Activated CD8-positive, alpha-beta T cell treated with anti-CD3 and anti-CD28 coated beads for 36 hours (primary cell): Measurements from ENCODE around the gene CDH22. TPM values are rescaled to one million over a fixed set of nuclear protein-coding genes. Genes with fewer than 3 reads are reported as not detected.

Experiments
- ATAC-seq: fragments of 200-7000 bp; cut with Tn5 transposase; one replicate; pipeline ENCODE4 v1.10.0; 2021; ENCODE audit warnings: mild to moderate bottlenecking, moderate library complexity
- CTCF ChIA-PET: fragments of 350-600 bp; sonication (Branson Sonifier 250); formaldehyde crosslinking; loops from one replicate; lab custom pipeline; 2021; ENCODE audit warnings: antibody characterized with exemption; lab: Charles Lee
- POLR2A ChIA-PET: fragments of 350-600 bp; sonication (Branson Sonifier 250); formaldehyde crosslinking; loops from one replicate; lab custom pipeline; 2021; ENCODE audit warnings: antibody characterized with exemption; lab: Charles Lee
- DNase-seq: peaks from one replicate; pipeline ENCODE4 v3.0.0-alpha.2; 2020
- H3K27ac Mint-ChIP-seq: one replicate; pipeline ENCODE4 v1.8.0; 2021; ENCODE audit warnings: mild to moderate bottlenecking, mixed read lengths
- H3K27me3 Mint-ChIP-seq: one replicate; pipeline ENCODE4 v1.8.0; 2021; ENCODE audit warnings: mixed read lengths
- H3K36me3 Mint-ChIP-seq: one replicate; pipeline ENCODE4 v1.8.0; 2021; ENCODE audit warnings: low read depth, mixed read lengths
- H3K4me1 Mint-ChIP-seq: one replicate; pipeline ENCODE4 v1.8.0; 2021; ENCODE audit warnings: low read depth, mixed read lengths
- H3K4me3 Mint-ChIP-seq: one replicate; pipeline ENCODE4 v1.8.0; 2021; ENCODE audit warnings: mild to moderate bottlenecking, moderate library complexity, mixed read lengths
- H3K9me3 Mint-ChIP-seq: one replicate; pipeline ENCODE4 v1.8.0; 2021; ENCODE audit warnings: mixed read lengths
- intact Hi-C: fragments of 100-400 bp; cut with micrococcal nuclease; formaldehyde crosslinking; loops from one replicate; pipeline ENCODE4 v1.10.0; 2022
- total RNA-seq, 2 experiments: library from RNA; stranded (reverse); gene quantifications; one replicate each; pipeline ENCODE4 v1.2.3, GENCODE V29; 2021
- TF ChIP-seq, protein P1 (sequence below): fragments of 200-600 bp; IDR thresholded peaks from one replicate; pipeline ENCODE4 v1.8.0; 2022; ENCODE audit warnings: antibody characterized with exemption, mild to moderate bottlenecking

Gene CDH22, protein sequence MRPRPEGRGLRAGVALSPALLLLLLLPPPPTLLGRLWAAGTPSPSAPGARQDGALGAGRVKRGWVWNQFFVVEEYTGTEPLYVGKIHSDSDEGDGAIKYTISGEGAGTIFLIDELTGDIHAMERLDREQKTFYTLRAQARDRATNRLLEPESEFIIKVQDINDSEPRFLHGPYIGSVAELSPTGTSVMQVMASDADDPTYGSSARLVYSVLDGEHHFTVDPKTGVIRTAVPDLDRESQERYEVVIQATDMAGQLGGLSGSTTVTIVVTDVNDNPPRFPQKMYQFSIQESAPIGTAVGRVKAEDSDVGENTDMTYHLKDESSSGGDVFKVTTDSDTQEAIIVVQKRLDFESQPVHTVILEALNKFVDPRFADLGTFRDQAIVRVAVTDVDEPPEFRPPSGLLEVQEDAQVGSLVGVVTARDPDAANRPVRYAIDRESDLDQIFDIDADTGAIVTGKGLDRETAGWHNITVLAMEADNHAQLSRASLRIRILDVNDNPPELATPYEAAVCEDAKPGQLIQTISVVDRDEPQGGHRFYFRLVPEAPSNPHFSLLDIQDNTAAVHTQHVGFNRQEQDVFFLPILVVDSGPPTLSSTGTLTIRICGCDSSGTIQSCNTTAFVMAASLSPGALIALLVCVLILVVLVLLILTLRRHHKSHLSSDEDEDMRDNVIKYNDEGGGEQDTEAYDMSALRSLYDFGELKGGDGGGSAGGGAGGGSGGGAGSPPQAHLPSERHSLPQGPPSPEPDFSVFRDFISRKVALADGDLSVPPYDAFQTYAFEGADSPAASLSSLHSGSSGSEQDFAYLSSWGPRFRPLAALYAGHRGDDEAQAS
- not detected for total RNA-seq

DNA sequence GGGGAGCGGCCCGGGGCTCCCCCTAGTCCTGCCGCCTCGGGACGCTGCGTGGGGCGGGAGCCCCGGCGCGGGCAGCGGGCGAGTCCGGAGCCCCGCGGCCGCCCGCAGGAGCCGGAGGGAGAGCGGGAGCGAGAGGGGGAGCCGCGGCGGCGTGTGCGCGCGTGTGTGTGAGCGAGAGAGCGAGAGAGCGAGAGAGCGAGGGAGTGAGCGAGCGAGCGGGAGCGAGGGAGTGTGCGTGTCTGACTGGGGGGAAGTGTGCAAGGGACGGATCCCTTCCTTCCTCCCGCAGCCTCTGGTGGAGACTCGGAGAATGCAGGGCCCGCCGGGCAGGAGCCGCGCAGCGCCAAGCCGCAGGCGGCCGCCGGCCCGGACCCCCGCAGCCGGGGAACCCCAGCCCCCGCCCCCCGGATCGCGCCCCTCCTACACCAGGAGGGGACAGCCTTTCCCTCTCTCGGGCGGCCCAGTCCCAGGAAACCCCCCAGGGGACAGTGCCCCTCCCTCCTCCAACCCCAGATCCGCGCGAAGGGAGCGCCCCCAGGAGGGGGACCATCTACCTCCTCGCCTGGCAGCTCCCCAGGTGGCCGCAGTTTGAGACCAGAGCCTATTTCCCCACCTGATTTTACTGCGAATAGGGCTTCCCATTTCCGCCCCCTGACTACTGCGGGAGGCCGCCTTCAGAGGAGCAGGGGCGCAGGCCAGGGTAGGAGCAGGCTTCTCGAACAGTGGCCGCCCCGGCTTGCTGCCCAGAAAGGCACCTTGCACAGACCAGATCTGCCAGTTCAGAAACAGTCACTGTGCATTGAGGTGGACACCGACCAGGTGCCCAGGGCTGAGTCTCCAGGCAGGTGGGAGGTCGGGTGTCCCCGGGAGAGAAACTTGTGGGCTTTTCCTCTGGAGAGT is at the start of gene CDH22:
Gene CDH22 (minus strand): TSS at position 241 of the 900 bp plus-strand sequence. CDS start 57,204 bp downstream, outside the sequence.
- POLR2A ChIA-PET, result no interaction called here
- Mint-ChIP-seq H3K9me3 (no peaks in the 10 kb centered on the region), H3K27ac (no peak within 1 kb of the TSS), H3K36me3 (no peaks in the 10 kb centered on the region), H3K27me3 (peaks cover 51% of the 10 kb centered on the region), H3K4me1 (peaks cover 4% of the 10 kb centered on the region), H3K4me3 (peak within 1 kb of the TSS; percentile 52)
- peak; percentile 58 for ATAC-seq
- CTCF ChIA-PET, result interaction anchor here (0.6 kb wide), 1 partner anchor 40 kb away, joined by 3 read pairs; no protein-coding TSS in a partner anchor
- DNase-seq, result peak; percentile 54
- intact Hi-C loops, result no loop called here
- TF ChIP-seq, protein P1, sequence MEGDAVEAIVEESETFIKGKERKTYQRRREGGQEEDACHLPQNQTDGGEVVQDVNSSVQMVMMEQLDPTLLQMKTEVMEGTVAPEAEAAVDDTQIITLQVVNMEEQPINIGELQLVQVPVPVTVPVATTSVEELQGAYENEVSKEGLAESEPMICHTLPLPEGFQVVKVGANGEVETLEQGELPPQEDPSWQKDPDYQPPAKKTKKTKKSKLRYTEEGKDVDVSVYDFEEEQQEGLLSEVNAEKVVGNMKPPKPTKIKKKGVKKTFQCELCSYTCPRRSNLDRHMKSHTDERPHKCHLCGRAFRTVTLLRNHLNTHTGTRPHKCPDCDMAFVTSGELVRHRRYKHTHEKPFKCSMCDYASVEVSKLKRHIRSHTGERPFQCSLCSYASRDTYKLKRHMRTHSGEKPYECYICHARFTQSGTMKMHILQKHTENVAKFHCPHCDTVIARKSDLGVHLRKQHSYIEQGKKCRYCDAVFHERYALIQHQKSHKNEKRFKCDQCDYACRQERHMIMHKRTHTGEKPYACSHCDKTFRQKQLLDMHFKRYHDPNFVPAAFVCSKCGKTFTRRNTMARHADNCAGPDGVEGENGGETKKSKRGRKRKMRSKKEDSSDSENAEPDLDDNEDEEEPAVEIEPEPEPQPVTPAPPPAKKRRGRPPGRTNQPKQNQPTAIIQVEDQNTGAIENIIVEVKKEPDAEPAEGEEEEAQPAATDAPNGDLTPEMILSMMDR, result peak; percentile 48

DNA sequence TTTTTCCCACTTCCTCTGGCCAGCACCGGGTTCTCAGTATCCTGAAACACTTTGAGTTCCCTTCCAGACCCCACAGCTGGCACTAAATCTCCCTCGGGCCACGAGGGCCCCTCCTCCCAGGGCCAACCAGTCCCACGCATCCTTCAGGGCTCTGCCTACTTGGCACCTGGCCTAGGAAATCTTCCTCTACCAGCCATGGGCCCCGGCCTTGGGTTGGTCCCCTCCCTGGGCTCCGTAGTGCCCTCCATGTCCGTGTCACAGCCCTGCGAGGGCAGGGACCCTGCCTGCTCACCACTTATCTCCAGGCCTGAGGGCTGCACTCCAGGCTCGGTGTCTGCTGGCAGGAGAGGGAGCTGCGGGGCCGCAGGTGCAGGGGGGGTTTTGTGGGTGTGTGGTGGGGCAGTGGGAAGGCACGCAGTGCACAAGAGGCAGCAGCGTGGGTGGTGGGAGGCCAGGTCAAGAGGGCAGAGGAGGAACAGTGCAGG is 48.8 kb upstream of the CDH22 start:
- peaks cover 16% of the 10 kb centered on the region for H3K36me3 Mint-ChIP-seq
- intact Hi-C loops, result no loop called here
- peak overlapping the region; percentile 70 for H3K27ac Mint-ChIP-seq
- TF ChIP-seq, protein P1, result no peak
- CTCF ChIA-PET, result interaction anchor here (1.8 to 3.5 kb wide), 3 partner anchors 9 to 50 kb away, joined by 4 to 16 read pairs (median 7); no protein-coding TSS in a partner anchor
- no peak overlapping the region for H3K4me3 Mint-ChIP-seq
- POLR2A ChIA-PET, result interaction anchor here (1.1 kb wide), 1 partner anchor 12 kb away, joined by 3 read pairs; no protein-coding TSS in a partner anchor
- H3K4me1 Mint-ChIP-seq, result peaks cover 55% of the 10 kb centered on the region
- peak; percentile 42 for DNase-seq
- H3K9me3 Mint-ChIP-seq, result no peaks in the 10 kb centered on the region
- no peaks in the 10 kb centered on the region for H3K27me3 Mint-ChIP-seq
- peak; percentile 26 for ATAC-seq

DNA sequence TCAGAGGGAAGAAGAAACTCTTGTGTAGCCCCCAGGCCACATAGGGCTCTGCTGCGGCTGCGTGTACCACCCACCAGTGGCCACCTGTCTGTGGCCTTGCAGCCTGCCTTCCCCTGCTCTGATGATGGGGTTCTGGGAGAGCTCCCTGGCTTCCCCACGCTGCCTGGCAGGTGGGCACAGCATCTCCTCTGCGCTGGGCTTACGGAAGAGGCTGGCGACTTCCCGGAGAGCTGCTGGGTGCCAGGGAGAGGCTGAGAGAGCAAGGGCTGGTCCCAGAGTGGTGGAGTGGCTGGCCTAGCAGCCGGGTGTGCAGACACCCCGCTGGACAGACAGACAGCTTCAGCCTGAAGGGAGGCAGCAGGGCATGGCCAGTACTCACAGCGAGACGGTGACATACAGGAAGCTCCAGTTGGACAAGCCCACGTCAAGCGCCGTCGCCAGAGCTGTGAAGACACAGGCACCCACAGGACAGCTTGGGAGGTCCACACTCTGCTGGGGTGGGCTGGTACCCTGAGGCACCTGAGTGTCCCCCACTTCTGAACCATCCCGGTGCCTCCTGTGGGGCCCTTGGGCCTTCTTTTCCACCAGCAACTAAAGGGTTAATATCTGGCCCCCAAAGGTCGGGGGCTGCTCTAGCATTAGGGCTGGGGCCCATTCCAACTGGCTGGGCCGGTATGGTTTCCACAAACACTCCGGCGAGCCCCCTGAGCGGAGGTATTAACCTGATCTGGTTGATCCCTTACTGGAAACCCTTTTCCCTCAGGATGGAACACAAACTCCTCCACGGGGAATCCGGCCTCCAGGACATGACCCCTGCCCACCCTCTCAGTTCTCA is 48.1 kb upstream of the CDH22 start:
- ChIA-PET CTCF (interaction anchor here (1.8 kb wide), 1 partner anchor 49 kb away, joined by 4 read pairs; no protein-coding TSS in a partner anchor), POLR2A (interaction anchor here (0.7 kb wide), 1 partner anchor 11 kb away, joined by 3 read pairs; no protein-coding TSS in a partner anchor)
- DNase-seq (no peak), ATAC-seq (no peak)
- Mint-ChIP-seq H3K36me3 (peaks cover 13% of the 10 kb centered on the region), H3K4me1 (peaks cover 48% of the 10 kb centered on the region), H3K27ac (no peak overlapping the region), H3K4me3 (no peak overlapping the region), H3K27me3 (no peaks in the 10 kb centered on the region), H3K9me3 (no peaks in the 10 kb centered on the region)
- TF ChIP-seq, protein P1, result no peak
- intact Hi-C loops, result no loop called here

DNA sequence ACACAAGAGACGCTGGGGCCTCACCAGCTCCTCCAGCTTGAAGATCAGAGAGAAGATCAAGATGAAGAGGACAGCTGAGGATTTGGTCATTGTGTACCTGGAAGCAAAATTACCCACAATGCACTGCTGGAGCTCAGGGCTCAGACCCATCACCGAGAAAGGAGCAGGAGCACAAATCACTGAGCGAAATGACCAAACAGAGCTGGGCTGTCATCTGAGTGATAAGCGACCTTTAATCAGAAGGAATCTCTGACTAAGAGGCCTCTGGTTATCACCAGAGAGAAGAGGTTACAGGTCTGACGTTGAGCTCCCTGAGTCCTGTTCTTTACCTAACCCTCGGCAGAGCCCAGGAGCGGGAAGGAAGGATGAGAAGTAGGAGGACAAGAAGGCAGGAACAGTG is 47.5 kb upstream of the CDH22 start:
- TF ChIP-seq, protein P1, result no peak
- DNase-seq (no peak), ATAC-seq (peak; percentile 27)
- Mint-ChIP-seq H3K27me3 (no peaks in the 10 kb centered on the region), H3K4me1 (peaks cover 45% of the 10 kb centered on the region), H3K4me3 (no peak overlapping the region), H3K36me3 (peaks cover 12% of the 10 kb centered on the region), H3K9me3 (no peaks in the 10 kb centered on the region), H3K27ac (peak overlapping the region; percentile 74)
- intact Hi-C loops, result no loop called here
- CTCF ChIA-PET, result interaction anchor here (1.8 kb wide), 1 partner anchor 49 kb away, joined by 4 read pairs; no protein-coding TSS in a partner anchor
- POLR2A ChIA-PET, result interaction anchor here (0.7 kb wide), 1 partner anchor 10 kb away, joined by 3 read pairs; no protein-coding TSS in a partner anchor
